H54 (cell line): ENCODE data around the gene CDX1.

Experiments used
- DNase-seq: peaks from one replicate; pipeline ENCODE4 v3.0.0; 2011; ENCODE audit warnings: low spot score, mixed read lengths; ENCODE audit not compliant: insufficient read length
- FAIRE-seq: peaks from 3 replicates; lab custom pipeline; 2011; peaks lifted over from hg19 to GRCh38; lab: Jason Lieb, UNC
- POLR2A ChIP-seq: IDR thresholded peaks from 2 replicates; pipeline ENCODE4 v1.6.1; 2011; ENCODE audit warnings: low read depth, mild to moderate bottlenecking, low read length

CDX1 gene

DNA sequence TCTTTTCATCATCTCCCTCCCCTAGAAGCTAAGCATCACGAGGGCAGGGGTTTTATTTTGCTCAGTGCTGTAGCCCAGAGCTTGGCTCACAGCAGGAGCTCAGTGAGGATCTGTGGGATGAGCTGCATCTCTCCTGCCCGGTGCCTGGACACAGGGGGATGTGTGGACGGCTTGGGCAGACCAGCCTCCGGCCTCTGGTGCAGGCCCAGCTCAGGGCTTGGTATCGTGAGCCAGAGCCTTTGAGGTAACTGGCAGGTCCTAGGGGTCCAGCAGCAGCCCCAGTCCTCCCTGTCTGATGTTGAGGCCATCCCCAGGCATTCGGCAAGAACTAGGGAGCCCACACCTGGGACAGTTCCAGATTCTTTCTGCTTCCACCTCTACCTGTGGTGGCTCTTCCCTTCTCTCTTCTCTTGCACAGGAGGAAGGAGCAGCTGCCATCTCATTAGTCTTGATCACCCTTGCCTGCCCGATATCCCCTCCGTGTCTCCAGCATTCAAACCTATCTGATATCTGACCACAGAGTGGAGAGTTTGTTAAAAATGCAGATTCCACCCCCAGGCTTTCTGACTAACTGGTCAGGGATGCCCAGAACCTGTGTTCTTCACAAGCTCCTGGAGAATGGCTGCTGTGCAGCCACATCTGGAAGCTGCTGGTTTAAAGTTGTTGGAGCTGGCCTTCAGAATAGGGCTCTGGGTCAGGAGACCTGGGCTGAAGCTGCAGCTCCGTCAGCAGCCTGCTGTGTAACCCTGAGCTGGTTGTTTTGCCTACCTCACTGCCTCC lies 15.4 kb downstream of the CDX1 start:
- TF ChIP-seq POLR2A, result no peak
- no peak for DNase-seq
- FAIRE-seq, result no peak

DNA sequence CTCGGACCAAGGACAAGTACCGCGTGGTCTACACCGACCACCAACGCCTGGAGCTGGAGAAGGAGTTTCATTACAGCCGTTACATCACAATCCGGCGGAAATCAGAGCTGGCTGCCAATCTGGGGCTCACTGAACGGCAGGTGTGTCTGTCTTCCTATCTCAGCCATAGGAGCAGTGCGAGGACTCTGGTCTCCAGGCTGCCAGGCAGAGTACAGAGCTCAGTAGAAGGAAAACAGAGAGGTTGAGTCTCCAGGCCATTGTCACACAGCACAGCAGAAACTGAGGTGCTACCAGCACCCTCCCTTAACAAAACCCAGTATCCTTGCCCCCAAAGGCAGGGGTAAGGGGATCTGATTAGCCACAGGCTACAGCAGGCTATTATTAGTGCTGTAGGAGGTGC lies 16.2 kb downstream of the CDX1 start:
- no peak for TF ChIP-seq POLR2A
- no peak for FAIRE-seq
- DNase-seq, result no peak

GRCh38 chr5:150183436-150183835 lies 16.9 kb downstream of the CDX1 start:
- DNase-seq (no peak), FAIRE-seq (no peak)
- TF ChIP-seq POLR2A, result no peak

GRCh38 chr5:150184006-150184405 lies 17.4 kb downstream of the CDX1 start:
- no peak for TF ChIP-seq POLR2A

DNA sequence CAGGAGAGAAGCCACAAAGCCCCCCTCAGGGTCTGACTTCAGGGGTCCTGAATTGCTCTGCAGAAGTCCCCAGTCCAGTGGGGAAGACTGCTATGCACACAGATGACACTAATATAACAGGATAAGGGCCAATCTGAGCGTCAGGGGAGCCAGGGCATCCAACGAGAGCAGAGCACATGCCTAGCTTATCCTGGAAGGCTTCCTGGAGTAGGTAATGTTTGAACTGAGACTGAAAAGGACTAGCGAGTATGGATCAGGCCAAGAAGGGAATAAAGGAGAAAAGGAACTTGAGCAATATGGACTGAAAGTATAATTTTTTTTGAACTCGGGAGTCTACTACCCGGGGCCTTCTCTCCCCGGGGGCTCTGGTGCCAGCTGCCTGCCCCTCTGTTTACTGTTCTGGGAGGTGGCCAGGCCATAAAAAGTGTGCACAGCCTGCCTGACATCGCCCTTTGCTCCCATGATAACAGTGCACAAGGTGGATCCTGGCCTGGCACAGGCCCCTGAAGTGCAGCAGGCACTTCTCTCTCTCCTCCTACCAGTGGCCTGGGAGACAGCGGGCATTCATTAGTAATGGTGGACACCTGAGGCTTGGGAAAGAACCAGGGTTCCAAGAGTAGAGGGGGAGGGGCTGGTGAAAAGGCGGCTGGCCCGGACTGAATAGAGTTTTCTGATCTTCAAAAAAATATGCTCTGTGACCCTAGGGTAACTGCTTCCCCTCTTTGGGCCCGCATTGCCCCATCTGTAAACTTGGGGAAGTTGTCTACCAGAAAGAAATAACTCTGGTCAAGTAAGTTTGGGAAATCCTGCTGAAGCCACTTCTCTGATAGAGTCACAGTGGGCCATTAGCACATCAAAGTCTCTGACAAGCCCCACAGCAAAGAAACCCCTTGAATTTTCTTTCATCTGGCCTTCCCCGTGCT lies 18.7 kb downstream of the CDX1 start:
- FAIRE-seq, result no peak
- TF ChIP-seq POLR2A, result no peak
- no peak for DNase-seq

More at GRCh38 chr5:150184006-150184405, 17.4 kb downstream of the CDX1 start:
- no peak for DNase-seq
- no peak for FAIRE-seq

DNA sequence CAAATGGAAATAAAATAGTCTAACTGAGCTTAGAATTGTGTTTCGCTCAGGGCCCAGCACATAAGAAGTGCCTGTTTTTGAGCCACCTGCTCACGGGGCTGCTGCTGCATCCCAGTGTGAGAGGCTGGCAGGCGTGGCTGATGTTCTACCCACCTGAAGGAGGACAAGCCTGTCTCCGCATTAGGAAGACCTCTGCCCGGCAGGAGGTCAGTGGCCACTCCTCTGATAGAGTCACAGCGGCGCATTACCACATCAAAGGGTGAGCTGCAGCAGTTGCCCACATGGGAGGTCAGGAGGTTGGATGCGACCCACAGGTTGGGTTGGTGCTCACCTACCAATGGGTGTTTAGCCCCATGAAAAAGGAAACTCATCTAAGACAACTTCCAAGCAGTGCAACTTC lies 19.6 kb downstream of the CDX1 start:
- DNase-seq (no peak), FAIRE-seq (no peak)
- TF ChIP-seq POLR2A, result no peak

DNA sequence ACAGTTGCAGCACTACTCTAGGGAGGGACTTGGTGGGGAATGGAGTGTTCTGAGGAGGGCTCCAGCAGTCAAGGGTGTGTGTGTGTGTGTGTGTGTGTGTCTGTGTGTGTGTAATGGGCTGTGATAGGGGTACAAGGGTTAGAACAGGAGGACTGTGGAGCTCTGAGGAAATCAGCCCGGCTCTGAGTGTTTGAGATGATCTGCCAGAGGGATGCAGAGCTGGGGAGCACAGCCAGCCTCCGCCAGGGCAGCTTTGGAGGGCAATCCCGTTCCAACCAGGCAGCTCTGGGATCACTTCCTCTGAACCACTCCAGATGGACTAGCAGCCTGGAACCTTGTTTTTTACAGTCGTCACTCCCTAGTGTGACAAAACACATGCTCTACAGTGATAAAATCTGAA lies 20.3 kb downstream of the CDX1 start:
- FAIRE-seq (no peak), DNase-seq (no peak)
- no peak for TF ChIP-seq POLR2A

DNA sequence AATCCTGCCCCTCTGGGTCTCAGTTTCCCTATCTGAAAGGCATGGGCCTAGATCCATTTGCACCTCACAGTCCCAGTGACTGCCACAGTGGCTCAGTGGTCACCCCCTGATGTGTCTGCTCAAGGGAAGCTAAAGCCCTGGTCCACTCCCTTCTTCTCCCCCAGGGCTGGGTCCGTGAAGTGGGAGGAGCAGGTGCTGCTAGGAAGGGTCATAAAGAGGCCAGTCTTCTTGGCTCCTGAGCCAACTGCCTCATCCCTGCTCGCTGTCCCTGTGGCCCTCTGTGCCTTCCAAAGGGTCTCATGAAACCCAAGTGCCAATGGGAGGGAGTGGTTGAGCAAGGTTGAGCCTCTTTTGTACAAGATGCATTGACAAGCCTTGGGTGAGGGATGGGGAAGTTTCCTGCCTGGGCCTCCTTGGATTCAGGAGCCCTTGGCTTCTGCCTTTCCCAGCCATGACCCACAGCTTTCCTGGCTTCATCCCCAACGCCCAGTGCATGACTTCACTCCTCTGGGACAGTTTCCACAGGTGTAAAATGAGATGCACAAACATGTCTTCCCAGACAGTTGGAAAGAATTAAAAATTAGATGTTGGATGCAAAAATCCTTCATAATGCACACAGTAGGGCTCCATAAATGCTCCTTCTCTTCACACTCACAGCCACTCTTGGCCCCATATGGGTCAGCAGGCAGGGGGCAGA lies 21.7 kb downstream of the CDX1 start:
- FAIRE-seq, result no peak
- DNase-seq, result no peak
- TF ChIP-seq POLR2A, result no peak

GRCh38 chr5:150189326-150189725 lies 22.7 kb downstream of the CDX1 start:
- no peak for DNase-seq
- no peak for TF ChIP-seq POLR2A
- FAIRE-seq, result no peak

- FAIRE-seq (no peak), DNase-seq (no peak)
- no peak for TF ChIP-seq POLR2A
Measured at GRCh38 chr5:150189728-150190502, 23.3 kb downstream of the CDX1 start, which contains the start of gene SLC6A7. SLC6A7 (plus strand) TSS chr5:150190062; CDS start chr5:150190328, 266 bp downstream.

GRCh38 chr5:150190503-150190979 lies 24.0 kb downstream of the CDX1 start:
- DNase-seq (no peak), FAIRE-seq (no peak)
- no peak for TF ChIP-seq POLR2A

- TF ChIP-seq POLR2A, result no peak
- FAIRE-seq (no peak), DNase-seq (no peak)
Measured at GRCh38 chr5:150190987-150191386, 24.4 kb downstream of the CDX1 start.

GRCh38 chr5:150192462-150192861 lies 25.9 kb downstream of the CDX1 start:
- no peak for FAIRE-seq
- TF ChIP-seq POLR2A, result no peak

More at GRCh38 chr5:150192462-150192861, 25.9 kb downstream of the CDX1 start:
- DNase-seq, result no peak
